HG03521 (cell line): ENCODE data around the gene GGTLC2.
"Not testable (repeated sequence)": the region's sequence is repeated elsewhere in the genome, so short reads cannot be mapped to it uniquely, and the experiment has no call there.

Source experiments
- ATAC-seq: cut with Tn5 transposase; IDR thresholded peaks from one replicate; pipeline ENCODE4 v1.9.1; 2021; ENCODE audit warnings: mild to moderate bottlenecking, moderate library complexity; ENCODE audit not compliant: unreplicated experiment

Gene GGTLC2

GRCh38 chr22:22636260-22636659 is 8.2 kb upstream of the GGTLC2 start:
- not testable (repeated sequence) for ATAC-seq

- ATAC-seq = not testable (repeated sequence)
Observed at GRCh38 chr22:22638313-22638712, 6.1 kb upstream of the GGTLC2 start.

- ATAC-seq = not testable (repeated sequence)
Observed at GRCh38 chr22:22642255-22642654, 2.2 kb upstream of the GGTLC2 start.

GRCh38 chr22:22645969-22646368 is 1.6 kb downstream of the GGTLC2 start:
- not testable (repeated sequence) for ATAC-seq

- not testable (repeated sequence) for ATAC-seq
Observed at GRCh38 chr22:22647952-22648351, 3.5 kb downstream of the GGTLC2 start.

- ATAC-seq = not testable (repeated sequence)
Observed at GRCh38 chr22:22648863-22649536, 4.6 kb downstream of the GGTLC2 start.

- ATAC-seq = not testable (repeated sequence)
Observed at GRCh38 chr22:22649761-22650160, 5.3 kb downstream of the GGTLC2 start.

- not testable (repeated sequence) for ATAC-seq
Observed at GRCh38 chr22:22650398-22650797, 6.0 kb downstream of the GGTLC2 start.

GRCh38 chr22:22650803-22651515 is 6.5 kb downstream of the GGTLC2 start:
- ATAC-seq = not testable (repeated sequence)

GRCh38 chr22:22651593-22651992 is 7.2 kb downstream of the GGTLC2 start:
- not testable (repeated sequence) for ATAC-seq

GRCh38 chr22:22652102-22652501 is 7.7 kb downstream of the GGTLC2 start:
- not testable (repeated sequence) for ATAC-seq

- ATAC-seq = not testable (repeated sequence)
Observed at GRCh38 chr22:22652573-22652972, 8.2 kb downstream of the GGTLC2 start.

- not testable (repeated sequence) for ATAC-seq
Observed at GRCh38 chr22:22653677-22654381, 9.4 kb downstream of the GGTLC2 start.

- ATAC-seq = no peak
Observed at GRCh38 chr22:22655452-22656290, 11.3 kb downstream of the GGTLC2 start.

- ATAC-seq = no peak
Observed at GRCh38 chr22:22657712-22658111, 13.3 kb downstream of the GGTLC2 start.

- no peak for ATAC-seq
Observed at GRCh38 chr22:22661275-22661674, 16.9 kb downstream of the GGTLC2 start.

GRCh38 chr22:22662095-22662494 is 17.7 kb downstream of the GGTLC2 start:
- no peak for ATAC-seq

- ATAC-seq = no peak
Observed at GRCh38 chr22:22663861-22664800, 19.7 kb downstream of the GGTLC2 start.

GRCh38 chr22:22666307-22667091 is 22.1 kb downstream of the GGTLC2 start:
- ATAC-seq = no peak
